DMS79 (cell line): ENCODE data around the gene RFTN1.

ENCODE experiments used
- DNase-seq: peaks from one replicate; lab custom pipeline; 2025; lab: John Stamatoyannopoulos, UW

The RFTN1 gene

DNA sequence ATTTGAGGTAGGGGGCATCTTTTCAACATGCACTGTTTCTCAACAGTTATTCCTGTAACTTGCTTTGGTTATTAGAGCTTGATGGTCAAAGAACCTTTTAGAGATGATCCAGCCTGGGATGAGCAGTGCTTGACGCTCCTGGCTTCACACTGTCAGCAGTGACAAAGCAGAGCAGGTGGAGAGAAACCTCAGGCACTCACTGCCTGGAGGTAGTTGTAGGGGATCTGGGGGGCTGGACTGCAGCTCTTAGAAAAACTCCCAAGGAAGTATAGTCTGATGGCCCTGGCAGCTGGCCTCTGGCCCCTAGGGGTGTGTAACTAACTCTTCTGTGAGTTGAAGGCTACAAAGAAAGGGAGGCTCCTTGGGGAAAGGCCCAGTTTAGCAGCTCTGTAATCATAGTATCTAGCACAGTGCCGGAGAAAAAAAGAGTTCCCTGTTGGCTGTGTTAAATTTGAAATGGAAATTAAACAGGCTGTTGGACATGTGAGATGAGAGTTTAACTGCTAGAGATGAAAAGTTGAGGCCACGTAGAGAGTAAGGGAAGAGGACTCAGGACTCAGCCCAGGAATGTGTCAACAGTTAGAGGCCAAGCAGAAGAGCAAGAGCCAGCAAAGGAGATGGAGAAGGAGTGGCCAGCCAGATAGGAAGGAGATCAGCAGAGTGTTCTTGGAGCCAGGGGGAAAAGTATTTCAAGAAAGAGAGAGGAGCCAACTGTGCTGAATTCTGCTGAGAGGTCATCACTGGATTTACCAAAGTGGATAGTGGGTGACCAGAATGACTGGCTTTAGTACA lies 234.3 kb downstream of the RFTN1 start:
- no peak for DNase-seq

DNA sequence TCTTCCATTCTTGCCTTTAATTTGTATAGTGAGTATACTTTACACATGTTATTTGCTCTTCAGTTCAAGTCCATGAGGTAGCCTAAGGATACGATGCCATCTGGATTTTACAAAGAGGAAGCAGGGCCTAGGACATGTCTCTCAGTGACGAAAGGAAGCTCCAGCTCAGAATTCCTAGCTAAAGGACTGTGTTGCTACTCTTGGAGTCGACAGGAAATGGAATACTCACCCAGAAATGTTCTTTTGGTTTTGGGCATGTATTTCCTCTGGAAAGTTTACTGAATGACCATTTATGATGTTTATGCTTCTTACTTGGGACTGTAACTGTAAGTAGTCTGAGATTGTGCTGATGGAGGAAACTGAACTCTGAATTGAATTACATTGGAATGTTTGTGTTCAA lies 236.0 kb downstream of the RFTN1 start:
- no peak for DNase-seq

GRCh38 chr3:16273867-16274266 lies 239.6 kb downstream of the RFTN1 start:
- no peak for DNase-seq

DNA sequence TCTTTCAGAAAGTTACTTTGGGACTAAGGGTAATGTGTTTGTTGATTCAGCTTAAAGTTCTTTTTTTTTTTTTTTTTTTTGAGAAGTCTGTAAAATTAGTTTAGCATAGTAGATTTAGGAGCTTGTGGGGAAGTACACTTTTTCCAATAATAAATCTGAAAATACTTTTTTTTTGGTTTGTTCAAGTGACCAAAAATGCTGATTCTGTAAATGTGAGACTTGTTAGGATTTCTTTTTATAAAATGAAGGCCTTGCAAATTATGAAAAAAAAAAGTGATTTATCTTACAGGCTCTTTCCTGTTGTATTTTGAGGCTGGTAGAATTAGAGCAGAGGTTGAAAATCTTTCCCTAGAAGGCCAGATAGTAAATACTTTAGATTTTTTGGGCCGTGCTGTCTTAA lies 240.9 kb downstream of the RFTN1 start:
- no peak for DNase-seq

- no peak for DNase-seq
Measured at GRCh38 chr3:16270855-16271254, 242.6 kb downstream of the RFTN1 start.

GRCh38 chr3:16266714-16267113 lies 246.8 kb downstream of the RFTN1 start:
- DNase-seq, result no peak
